Activated naive CD8-positive, alpha-beta T cell treated with anti-CD3 and anti-CD28 coated beads, Interleukin-2, amount 50 U/mL, for 24 hours (primary cell): ENCODE measurements around the gene U2AF1L4.
"Not testable (repeated sequence)": the region's sequence is repeated elsewhere in the genome, so short reads cannot be mapped to it uniquely, and the experiment has no call there.

Experiments used
- ATAC-seq: fragments of 150-1000 bp; cut with Tn5 transposase; one replicate; pipeline ENCODE4 v1.10.0; 2021
- DNase-seq: peaks from one replicate; pipeline ENCODE4 v3.0.0; 2021
- H3K27ac Mint-ChIP-seq: one replicate; pipeline ENCODE4 v1.8.0; 2021; ENCODE audit warnings: mild to moderate bottlenecking, mixed read lengths
- H3K27me3 Mint-ChIP-seq: one replicate; pipeline ENCODE4 v1.8.0; 2021; ENCODE audit warnings: mixed read lengths
- H3K36me3 Mint-ChIP-seq: one replicate; pipeline ENCODE4 v1.8.0; 2021; ENCODE audit warnings: low read depth, mixed read lengths
- H3K4me1 Mint-ChIP-seq: one replicate; pipeline ENCODE4 v1.8.0; 2021; ENCODE audit warnings: mixed read lengths
- H3K4me3 Mint-ChIP-seq: one replicate; pipeline ENCODE4 v1.8.0; 2021; ENCODE audit warnings: mild to moderate bottlenecking, moderate library complexity, mixed read lengths
- H3K9me3 Mint-ChIP-seq: one replicate; pipeline ENCODE4 v1.8.0; 2021; ENCODE audit warnings: mixed read lengths

Gene U2AF1L4

DNA sequence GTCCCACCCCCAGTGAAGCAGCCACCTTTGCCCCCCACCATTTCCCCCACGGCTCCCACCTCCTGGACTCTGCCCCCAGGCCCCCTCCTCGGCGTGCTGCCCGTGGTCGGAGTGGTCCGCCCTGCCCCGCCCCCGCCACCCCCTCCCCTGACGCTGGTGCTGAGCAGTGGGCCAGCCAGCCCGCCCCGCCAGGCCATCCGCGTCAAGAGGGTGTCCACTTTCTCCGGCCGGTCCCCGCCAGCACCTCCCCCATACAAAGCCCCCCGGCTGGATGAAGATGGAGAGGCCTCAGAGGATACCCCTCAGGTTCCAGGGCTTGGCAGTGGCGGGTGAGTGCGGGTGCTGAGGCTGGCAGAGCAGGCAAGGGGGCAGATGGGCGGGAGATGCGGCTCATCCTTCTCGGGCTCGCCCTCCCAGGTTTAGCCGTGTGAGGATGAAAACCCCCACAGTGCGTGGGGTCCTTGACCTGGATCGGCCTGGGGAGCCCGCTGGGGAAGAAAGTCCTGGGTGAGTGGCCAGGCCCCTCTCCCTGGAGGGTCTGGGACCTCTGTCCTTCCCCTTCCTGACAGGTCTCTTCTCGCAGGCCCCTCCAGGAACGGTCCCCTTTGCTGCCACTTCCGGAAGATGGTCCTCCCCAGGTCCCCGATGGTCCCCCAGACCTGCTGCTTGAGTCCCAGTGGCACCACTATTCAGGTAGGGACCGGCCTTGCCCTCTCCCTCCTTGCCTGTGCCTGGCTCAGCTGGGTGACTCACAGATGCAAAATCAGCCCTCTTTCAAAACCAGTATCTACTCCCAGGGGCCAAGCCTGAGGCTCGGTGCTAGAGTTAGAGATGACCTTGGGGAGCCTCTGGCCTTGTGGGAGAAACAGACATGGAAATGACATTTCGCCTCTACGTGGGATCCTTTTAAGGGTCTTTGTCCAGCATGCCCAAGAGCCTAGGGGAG lies 11.8 kb downstream of the U2AF1L4 start:
- Mint-ChIP-seq H3K27me3 (no peaks in the 10 kb centered on the region), H3K27ac (peak overlapping the region; percentile 44), H3K36me3 (peaks cover 49% of the 10 kb centered on the region), H3K4me1 (peaks cover 11% of the 10 kb centered on the region), H3K9me3 (no peaks in the 10 kb centered on the region), H3K4me3 (no peak overlapping the region)
- DNase-seq (no peak), ATAC-seq (no peak)

DNA sequence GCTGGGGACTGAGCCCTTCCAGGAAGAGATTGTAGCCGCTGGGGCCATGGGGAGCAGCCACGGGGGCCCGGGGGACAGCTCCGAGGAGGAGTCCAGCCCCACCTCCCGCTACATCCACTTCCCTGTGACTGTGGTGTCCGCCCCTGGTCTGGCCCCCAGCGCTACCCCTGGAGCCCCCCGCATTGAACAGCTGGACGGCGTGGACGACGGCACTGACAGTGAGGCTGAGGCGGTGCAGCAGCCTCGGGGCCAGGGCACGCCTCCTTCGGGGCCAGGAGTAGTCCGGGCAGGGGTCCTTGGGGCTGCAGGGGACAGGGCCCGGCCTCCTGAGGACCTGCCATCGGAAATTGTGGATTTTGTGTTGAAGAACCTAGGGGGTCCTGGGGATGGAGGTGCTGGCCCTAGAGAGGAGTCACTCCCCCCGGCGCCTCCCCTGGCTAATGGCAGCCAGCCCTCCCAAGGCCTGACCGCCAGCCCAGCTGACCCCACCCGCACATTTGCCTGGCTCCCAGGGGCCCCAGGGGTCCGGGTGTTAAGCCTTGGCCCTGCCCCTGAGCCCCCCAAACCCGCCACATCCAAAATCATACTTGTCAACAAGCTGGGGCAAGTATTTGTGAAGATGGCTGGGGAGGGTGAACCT lies 12.6 kb downstream of the U2AF1L4 start:
- H3K27me3 Mint-ChIP-seq: no peaks in the 10 kb centered on the region
- ATAC-seq: no peak
- no peak overlapping the region for H3K27ac Mint-ChIP-seq
- peaks cover 11% of the 10 kb centered on the region for H3K4me1 Mint-ChIP-seq
- H3K36me3 Mint-ChIP-seq: peaks cover 53% of the 10 kb centered on the region
- no peak for DNase-seq
- H3K9me3 Mint-ChIP-seq: no peaks in the 10 kb centered on the region
- no peak overlapping the region for H3K4me3 Mint-ChIP-seq

DNA sequence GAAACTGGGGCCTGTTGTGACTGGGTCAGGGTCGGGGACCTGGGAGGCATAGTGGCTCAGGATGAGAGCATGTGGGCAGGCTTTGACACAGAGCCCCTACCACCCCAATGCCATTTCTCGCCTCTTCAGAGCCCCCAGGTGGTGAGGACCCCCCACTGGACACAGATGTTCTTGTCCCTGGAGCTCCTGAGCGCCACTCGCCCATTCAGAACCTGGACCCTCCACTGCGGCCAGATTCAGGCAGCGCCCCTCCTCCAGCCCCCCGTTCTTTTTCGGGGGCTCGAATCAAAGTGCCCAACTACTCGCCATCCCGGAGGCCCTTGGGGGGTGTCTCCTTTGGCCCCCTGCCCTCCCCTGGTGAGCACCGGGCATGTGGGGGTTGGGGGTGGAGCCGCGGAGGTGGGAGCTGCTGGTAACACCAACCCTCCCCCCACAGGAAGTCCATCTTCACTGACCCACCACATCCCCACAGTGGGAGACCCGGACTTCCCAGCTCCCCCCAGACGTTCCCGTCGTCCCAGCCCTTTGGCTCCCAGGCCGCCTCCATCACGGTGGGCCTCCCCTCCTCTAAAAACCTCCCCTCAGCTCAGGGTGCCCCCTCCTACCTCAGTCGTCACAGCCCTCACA lies 13.3 kb downstream of the U2AF1L4 start:
- Mint-ChIP-seq H3K4me1 (peaks cover 5% of the 10 kb centered on the region), H3K36me3 (peaks cover 54% of the 10 kb centered on the region), H3K4me3 (no peak overlapping the region), H3K27me3 (no peaks in the 10 kb centered on the region), H3K27ac (no peak overlapping the region), H3K9me3 (no peaks in the 10 kb centered on the region)
- DNase-seq: no peak
- ATAC-seq: no peak

DNA sequence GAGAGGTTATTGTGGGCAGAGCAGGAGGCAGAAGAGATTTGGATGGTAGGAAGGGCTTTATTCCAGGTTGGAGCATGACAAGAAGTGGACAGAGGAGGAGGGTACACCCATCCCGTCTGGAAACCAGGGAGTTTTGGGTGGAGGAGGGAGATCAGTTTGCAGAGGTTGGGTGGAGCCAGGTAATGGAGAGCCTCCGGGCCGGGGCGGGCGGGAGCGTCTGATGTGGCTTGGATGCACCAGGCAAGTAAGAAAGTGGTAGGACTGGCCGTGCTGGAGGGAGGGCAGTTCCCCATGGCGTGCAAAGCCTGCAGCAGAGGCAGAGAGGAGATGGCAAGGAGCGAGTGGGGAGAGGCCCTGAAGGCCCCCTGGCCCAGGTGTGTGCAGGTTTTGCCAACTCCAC lies 13.9 kb downstream of the U2AF1L4 start:
- DNase-seq (no peak), ATAC-seq (no peak)
- no peaks in the 10 kb centered on the region for H3K9me3 Mint-ChIP-seq
- H3K4me3 Mint-ChIP-seq: no peak overlapping the region
- peak overlapping the region; percentile 38 for H3K27ac Mint-ChIP-seq
- peaks cover 52% of the 10 kb centered on the region for H3K36me3 Mint-ChIP-seq
- H3K27me3 Mint-ChIP-seq: no peaks in the 10 kb centered on the region
- peaks cover 2% of the 10 kb centered on the region for H3K4me1 Mint-ChIP-seq

DNA sequence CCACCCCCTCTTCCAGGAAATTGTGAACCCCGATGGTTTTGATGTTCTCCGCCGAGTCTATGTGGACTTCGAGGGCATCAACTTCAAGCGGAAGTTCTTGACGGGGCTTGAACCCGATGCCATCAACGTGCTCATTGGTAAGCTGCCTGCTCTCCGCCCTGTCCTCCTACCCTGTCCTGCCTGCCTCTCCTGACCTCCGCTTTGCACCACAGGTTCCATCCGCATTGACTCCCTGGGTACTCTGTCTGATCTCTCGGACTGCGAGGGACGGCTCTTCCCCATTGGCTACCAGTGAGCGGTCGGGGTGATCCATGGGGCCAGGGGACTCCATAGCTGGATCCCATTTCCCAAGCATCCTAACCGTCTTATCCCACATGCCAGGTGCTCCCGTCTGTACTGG lies 14.9 kb downstream of the U2AF1L4 start:
- no peak overlapping the region for H3K4me3 Mint-ChIP-seq
- no peak for ATAC-seq
- no peaks in the 10 kb centered on the region for H3K4me1 Mint-ChIP-seq
- H3K27me3 Mint-ChIP-seq: no peaks in the 10 kb centered on the region
- H3K27ac Mint-ChIP-seq: no peak overlapping the region
- no peak for DNase-seq
- no peaks in the 10 kb centered on the region for H3K9me3 Mint-ChIP-seq
- H3K36me3 Mint-ChIP-seq: peaks cover 53% of the 10 kb centered on the region

DNA sequence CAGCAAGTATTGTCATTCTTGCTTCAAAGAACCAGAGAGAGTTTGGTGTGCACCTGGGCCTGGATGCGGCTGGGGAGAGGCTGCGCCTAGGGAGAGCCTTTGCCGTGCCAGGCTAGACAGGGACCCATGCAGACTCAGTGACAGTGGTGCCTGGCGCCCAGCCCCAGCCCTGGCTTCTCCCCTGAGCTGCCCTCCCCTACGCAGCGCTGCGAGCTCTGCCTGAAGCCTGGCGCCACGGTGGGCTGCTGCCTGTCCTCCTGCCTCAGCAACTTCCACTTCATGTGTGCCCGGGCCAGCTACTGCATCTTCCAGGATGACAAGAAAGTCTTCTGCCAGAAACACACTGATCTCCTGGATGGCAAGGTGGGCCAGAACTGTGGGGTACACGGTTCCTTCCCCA lies 15.5 kb downstream of the U2AF1L4 start:
- H3K27me3 Mint-ChIP-seq: no peaks in the 10 kb centered on the region
- no peak for ATAC-seq
- H3K4me1 Mint-ChIP-seq: no peaks in the 10 kb centered on the region
- H3K4me3 Mint-ChIP-seq: no peak overlapping the region
- H3K36me3 Mint-ChIP-seq: peaks cover 55% of the 10 kb centered on the region
- no peaks in the 10 kb centered on the region for H3K9me3 Mint-ChIP-seq
- no peak for DNase-seq
- H3K27ac Mint-ChIP-seq: no peak overlapping the region

DNA sequence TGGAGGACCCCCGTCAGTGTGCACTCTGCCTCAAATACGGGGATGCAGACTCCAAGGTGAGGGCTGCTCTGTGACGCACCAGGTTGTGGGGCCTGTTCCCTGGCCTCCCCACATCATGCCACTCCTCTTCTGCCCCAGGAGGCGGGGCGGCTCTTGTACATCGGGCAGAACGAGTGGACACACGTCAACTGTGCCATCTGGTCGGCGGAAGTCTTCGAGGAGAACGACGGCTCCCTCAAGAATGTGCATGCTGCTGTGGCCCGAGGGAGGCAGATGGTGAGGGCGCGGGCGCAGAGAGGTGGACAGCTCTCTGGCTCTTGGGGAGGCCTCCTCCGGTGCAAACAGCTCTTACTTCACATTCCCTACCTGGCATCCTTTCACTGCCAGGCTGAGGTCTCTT lies 16.2 kb downstream of the U2AF1L4 start:
- no peak overlapping the region for H3K4me3 Mint-ChIP-seq
- no peaks in the 10 kb centered on the region for H3K9me3 Mint-ChIP-seq
- H3K4me1 Mint-ChIP-seq: no peaks in the 10 kb centered on the region
- ATAC-seq (no peak), DNase-seq (no peak)
- peaks cover 50% of the 10 kb centered on the region for H3K36me3 Mint-ChIP-seq
- no peak overlapping the region for H3K27ac Mint-ChIP-seq
- no peaks in the 10 kb centered on the region for H3K27me3 Mint-ChIP-seq

DNA sequence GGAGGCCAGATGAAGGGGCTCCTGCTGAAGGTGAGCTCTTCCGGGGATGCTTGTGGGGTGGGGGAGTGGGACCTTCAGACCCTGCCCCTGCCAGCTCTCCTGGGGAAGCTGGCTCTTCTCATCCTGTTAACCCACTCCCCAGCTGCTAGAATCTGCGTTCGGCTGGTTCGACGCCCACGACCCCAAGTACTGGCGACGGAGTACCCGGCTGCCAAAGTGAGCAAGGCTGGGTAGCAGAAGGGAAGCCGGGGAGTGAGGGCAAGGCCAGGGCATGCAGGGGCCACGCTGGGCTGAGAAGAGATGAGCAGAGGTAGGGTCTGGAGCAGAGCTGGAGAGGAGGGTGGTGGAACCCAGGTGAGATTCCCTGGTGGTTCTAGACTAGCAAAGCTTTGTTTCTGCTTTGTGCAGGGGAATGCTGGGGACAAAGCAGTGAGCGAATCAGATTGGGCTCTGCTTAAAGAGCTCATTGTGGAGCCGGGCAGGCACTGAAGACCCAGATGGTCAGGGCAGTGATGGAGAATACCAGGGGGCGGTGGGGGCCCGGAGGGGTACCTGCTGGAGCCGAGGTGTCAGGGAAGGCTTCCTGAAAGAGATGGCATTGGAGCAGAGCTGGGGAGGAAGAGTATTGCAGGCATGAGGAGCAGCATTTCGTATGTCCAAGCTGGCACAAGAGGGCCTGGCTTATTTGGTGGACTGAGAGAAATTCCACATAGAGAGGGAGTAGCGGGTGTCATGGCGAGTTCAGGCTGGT lies 17.1 kb downstream of the U2AF1L4 start:
- no peak overlapping the region for H3K27ac Mint-ChIP-seq
- no peak overlapping the region for H3K4me3 Mint-ChIP-seq
- DNase-seq (no peak), ATAC-seq (no peak)
- H3K9me3 Mint-ChIP-seq: no peaks in the 10 kb centered on the region
- no peaks in the 10 kb centered on the region for H3K27me3 Mint-ChIP-seq
- peaks cover 52% of the 10 kb centered on the region for H3K36me3 Mint-ChIP-seq
- H3K4me1 Mint-ChIP-seq: no peaks in the 10 kb centered on the region

DNA sequence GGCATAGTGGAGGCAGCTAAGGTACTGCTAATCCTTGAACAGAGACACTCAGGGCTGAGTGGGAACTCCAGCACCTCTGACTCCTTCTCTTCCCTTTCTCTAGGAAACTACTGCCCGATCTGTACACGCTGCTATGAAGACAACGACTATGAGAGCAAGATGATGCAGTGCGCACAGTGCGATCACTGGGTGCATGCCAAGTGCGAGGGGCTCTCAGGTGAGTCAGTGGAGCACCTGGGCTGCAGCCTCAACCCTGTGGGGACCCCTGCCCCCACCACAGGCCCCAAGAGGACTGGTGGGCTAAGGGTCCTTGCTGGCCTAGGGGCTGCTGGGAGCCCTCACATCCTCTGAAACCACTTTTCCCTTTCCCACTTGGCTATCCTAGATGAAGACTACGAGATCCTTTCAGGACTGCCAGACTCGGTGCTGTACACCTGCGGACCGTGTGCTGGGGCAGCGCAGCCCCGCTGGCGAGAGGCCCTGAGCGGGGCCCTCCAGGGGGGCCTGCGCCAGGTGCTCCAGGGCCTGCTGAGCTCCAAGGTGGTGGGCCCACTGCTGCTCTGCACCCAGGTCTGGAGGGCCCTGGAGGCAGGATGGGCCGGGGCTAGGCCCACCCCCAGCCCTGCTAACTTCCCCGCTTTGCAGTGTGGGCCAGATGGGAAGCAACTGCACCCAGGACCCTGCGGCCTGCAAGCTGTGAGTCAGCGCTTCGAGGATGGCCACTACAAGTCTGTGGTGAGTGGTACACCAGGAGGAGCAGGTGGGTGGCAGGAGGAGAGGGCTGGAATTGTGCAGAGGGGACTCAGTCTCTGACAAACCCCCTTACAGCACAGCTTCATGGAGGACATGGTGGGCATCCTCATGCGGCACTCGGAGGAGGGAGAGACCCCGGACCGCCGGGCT lies 17.9 kb downstream of the U2AF1L4 start:
- H3K27ac Mint-ChIP-seq: no peak overlapping the region
- H3K4me3 Mint-ChIP-seq: no peak overlapping the region
- H3K36me3 Mint-ChIP-seq: peaks cover 56% of the 10 kb centered on the region
- H3K9me3 Mint-ChIP-seq: no peaks in the 10 kb centered on the region
- DNase-seq: no peak
- no peak for ATAC-seq
- H3K27me3 Mint-ChIP-seq: no peaks in the 10 kb centered on the region
- peaks cover 2% of the 10 kb centered on the region for H3K4me1 Mint-ChIP-seq

DNA sequence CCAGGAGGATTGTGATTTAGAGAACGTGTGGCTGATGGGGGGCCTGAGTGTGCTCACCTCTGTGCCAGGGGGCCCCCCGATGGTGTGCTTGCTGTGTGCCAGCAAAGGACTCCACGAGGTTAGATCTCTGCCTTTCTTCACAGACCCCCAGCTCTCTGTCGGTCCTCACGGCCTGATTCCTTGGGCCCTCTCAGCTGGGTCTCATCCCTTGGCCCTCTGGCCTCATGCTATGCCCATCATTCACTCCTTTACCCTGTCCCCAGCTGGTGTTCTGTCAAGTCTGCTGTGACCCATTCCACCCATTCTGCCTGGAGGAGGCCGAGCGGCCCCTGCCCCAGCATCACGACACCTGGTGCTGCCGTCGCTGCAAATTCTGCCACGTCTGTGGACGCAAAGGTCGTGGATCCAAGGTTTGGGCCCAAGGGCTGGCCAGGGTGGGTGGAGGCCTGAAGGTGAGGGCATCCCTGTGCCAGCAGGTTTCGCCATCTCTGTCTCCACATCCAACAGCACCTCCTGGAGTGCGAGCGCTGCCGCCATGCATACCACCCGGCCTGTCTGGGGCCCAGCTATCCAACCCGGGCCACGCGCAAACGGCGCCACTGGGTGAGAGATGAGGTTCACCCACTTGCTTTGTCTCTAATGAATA lies 19.9 kb downstream of the U2AF1L4 start:
- peaks cover 55% of the 10 kb centered on the region for H3K36me3 Mint-ChIP-seq
- H3K4me1 Mint-ChIP-seq: peaks cover 5% of the 10 kb centered on the region
- no peaks in the 10 kb centered on the region for H3K27me3 Mint-ChIP-seq
- no peaks in the 10 kb centered on the region for H3K9me3 Mint-ChIP-seq
- no peak overlapping the region for H3K4me3 Mint-ChIP-seq
- DNase-seq (no peak), ATAC-seq (no peak)
- no peak overlapping the region for H3K27ac Mint-ChIP-seq

DNA sequence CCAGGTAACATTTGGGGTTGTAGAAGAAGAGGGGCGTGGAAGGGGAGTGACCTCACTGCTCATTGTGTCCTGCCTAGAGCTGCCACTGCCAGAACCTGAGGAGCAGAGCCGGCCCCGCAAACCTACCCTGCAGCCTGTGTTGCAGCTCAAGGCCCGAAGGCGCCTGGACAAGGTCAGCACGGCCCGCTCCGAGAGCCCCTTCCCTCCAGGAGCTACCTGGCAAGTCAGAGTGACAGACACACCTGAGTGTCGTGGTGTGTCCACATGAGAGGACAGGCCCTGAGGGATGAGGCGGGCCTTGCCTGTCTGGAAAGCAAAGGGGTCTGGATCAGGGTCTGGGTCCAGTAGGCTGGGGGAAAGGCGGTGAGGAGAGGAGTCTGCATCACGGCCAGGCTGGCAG lies 20.7 kb downstream of the U2AF1L4 start:
- Mint-ChIP-seq H3K36me3 (peaks cover 50% of the 10 kb centered on the region), H3K9me3 (no peaks in the 10 kb centered on the region), H3K4me1 (peaks cover 9% of the 10 kb centered on the region), H3K27me3 (no peaks in the 10 kb centered on the region), H3K4me3 (no peak overlapping the region), H3K27ac (no peak overlapping the region)
- ATAC-seq (no peak), DNase-seq (no peak)

DNA sequence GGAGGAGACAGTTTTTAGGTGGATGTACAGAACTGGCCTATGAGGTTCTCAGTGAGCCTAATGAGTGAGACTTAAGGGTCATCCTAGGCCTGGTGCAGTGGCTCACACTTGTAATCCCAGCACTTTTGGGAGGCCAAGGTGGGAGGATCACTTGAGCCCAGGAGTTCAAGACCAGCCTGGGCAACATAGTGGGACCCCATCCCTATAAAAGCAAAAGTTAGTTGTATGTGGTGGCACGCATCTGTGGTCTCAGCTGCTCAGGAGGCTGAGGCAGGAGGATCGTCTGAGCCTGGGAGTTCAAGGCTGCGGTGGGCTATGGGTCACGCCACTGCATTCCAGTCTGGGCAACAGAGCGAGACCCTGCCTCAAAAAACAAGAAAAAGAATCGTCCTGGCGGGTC lies 21.1 kb downstream of the U2AF1L4 start:
- peaks cover 14% of the 10 kb centered on the region for H3K4me1 Mint-ChIP-seq
- H3K27ac Mint-ChIP-seq, H3K9me3 Mint-ChIP-seq, ATAC-seq, H3K27me3 Mint-ChIP-seq, DNase-seq, H3K4me3 Mint-ChIP-seq: not testable (repeated sequence)
- H3K36me3 Mint-ChIP-seq: peaks cover 50% of the 10 kb centered on the region

DNA sequence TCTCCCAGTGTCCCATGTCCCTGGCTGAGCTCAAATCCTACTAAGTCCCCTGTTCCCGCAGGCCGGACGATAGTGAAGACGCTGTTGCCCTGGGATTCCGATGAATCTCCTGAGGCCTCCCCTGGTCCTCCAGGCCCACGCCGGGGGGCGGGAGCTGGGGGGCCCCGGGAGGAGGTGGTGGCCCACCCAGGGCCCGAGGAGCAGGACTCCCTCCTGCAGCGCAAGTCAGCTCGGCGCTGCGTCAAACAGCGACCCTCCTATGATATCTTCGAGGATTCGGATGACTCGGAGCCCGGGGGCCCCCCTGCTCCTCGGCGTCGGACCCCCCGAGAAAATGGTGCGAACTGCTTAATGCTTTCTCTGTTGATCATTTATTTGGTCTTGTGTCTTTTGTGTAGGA lies 21.5 kb downstream of the U2AF1L4 start:
- H3K27ac Mint-ChIP-seq: no peak overlapping the region
- H3K9me3 Mint-ChIP-seq: no peaks in the 10 kb centered on the region
- no peak for ATAC-seq
- peaks cover 50% of the 10 kb centered on the region for H3K36me3 Mint-ChIP-seq
- no peaks in the 10 kb centered on the region for H3K27me3 Mint-ChIP-seq
- peaks cover 18% of the 10 kb centered on the region for H3K4me1 Mint-ChIP-seq
- DNase-seq: no peak
- H3K4me3 Mint-ChIP-seq: no peak overlapping the region
